OCI-LY1 (cell line): ENCODE data around the gene STK32C.

Source experiments
- CTCF ChIP-seq: fragments of 200-600 bp; sonication (generic), shearing (Covaris generic); IDR thresholded peaks from 2 replicates; pipeline ENCODE4 v1.5.1; 2017; ENCODE audit warnings: mild to moderate bottlenecking, antibody characterized with exemption, low read length, moderate library complexity, mixed read lengths
- EZH2 ChIP-seq: fragments of 200-600 bp; sonication (generic), shearing (Covaris generic); IDR thresholded peaks from 2 replicates; pipeline ENCODE4 v1.8.0; 2017; ENCODE audit warnings: borderline replicate concordance, mixed run types, mild to moderate bottlenecking, antibody characterized with exemption, low read length, moderate library complexity, mixed read lengths

GRCh38 chr10:132199854-132200311 lies 107.9 kb downstream of the STK32C start:
- TF ChIP-seq CTCF: no peak
- TF ChIP-seq EZH2: no peak
